ENCODE measurements around the gene PRIMA1.

The PRIMA1 gene

DNA sequence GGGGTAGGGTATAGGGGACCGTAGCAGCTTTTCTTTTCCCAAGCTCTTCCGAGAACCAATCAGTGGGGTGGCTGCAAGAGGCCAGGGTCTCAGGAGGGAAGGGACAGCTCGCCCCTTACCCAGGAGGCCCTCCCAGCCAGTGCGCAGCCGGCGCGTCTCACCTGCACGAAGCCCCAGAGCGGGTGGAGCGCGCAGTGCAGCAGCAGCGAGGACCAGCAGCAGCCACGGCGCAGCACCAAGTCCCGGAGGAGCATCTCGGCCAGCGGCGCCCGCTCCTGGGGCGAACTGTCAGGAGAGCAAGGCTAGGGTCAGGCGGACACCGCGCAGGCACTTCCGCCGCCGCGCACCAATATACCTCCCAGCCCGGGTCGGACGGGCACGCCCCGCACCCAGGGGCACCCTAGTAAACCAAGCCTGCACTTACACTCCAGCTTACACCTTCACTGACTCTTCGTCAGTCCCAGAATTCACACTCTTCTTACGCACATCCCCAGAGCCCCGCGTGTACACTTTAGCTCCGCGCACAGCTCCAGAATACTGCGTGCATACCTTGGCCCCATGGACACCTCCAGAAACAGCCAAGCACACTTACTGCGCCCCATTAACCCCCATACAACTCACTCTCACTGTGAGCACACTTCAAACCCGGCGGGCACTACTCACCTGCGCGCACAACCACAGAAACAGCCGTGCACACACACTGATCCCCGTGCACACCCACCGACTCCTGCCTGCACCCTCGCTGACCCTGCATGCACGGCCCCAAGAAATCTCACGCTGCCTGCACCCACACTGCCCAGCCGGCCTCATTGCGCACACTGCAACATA, 606 bp downstream of the PRIMA1 start:
- H3K36me3 ChIP-seq (ENCODE audit: control insufficient read depth, low read length) = no peaks in the 10 kb centered on the region
- H3K4me3 ChIP-seq (ENCODE audit: low read length) = no peak overlapping the region
- H3K27me3 ChIP-seq (ENCODE audit: control insufficient read depth, low read length) = no peaks in the 10 kb centered on the region
- no peak overlapping the region for H3K4me2 ChIP-seq (ENCODE audit: low read length)
- no peaks in the 10 kb centered on the region for H3F3A ChIP-seq (ENCODE audit: control insufficient read depth, insufficient read depth)
- H3K4me1 ChIP-seq (ENCODE audit: control insufficient read depth, low read length) = no peaks in the 10 kb centered on the region
- H3K79me2 ChIP-seq (ENCODE audit: control insufficient read depth, low read length) = no peaks in the 10 kb centered on the region
- H3K27ac ChIP-seq (ENCODE audit: low read depth, low read length) = no peak overlapping the region
- H3K9me2 ChIP-seq (replicated peaks; ENCODE audit: control insufficient read depth, low read length) = no peaks in the 10 kb centered on the region
- H3K9me3 ChIP-seq (ENCODE audit: control insufficient read depth, insufficient read depth, low read length) = no peaks in the 10 kb centered on the region
- TF ChIP-seq EZH2phosphoT487 (IDR thresholded peaks at IDR 0.05; ENCODE audit: borderline replicate concordance, low read length) (no peak), CTCF (IDR thresholded peaks at IDR 0.05; ENCODE audit: low read depth, low read length, poor library complexity, severe bottlenecking) (no peak)
- H4K20me1 ChIP-seq (ENCODE audit: control insufficient read depth, insufficient read depth, low read depth, low read length) = no peaks in the 10 kb centered on the region

DNA sequence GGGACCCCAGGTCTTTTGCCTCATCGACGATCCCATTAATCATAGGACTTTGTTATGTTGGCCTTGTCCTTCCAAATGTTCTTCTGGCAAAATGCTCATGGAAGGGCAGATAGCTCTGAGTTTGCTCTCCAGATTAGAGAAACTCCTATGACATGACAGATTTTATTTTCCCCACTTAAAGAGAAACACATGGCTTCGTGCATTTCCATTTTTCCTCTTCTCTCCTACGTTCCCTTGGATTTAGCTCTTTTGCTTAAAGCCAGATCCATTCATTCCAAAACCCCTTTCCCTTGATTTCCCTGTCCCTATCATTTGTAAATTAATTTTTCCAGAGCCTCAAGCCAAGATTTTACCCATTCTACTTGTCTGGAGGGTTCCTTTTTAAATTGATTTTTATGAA, 2.9 kb downstream of the PRIMA1 start:
- H3K9me2 ChIP-seq (replicated peaks; ENCODE audit: control insufficient read depth, low read length) = no peaks in the 10 kb centered on the region
- no peak overlapping the region for H3K4me2 ChIP-seq (ENCODE audit: low read length)
- no peak overlapping the region for H3K27ac ChIP-seq (ENCODE audit: low read depth, low read length)
- no peak overlapping the region for H3K4me3 ChIP-seq (ENCODE audit: low read length)
- no peaks in the 10 kb centered on the region for H3K4me1 ChIP-seq (ENCODE audit: control insufficient read depth, low read length)
- H3F3A ChIP-seq (ENCODE audit: control insufficient read depth, insufficient read depth) = no peaks in the 10 kb centered on the region
- TF ChIP-seq EZH2phosphoT487 (IDR thresholded peaks at IDR 0.05; ENCODE audit: borderline replicate concordance, low read length) = no peak
- TF ChIP-seq CTCF (IDR thresholded peaks at IDR 0.05; ENCODE audit: low read depth, low read length, poor library complexity, severe bottlenecking) = no peak
- no peaks in the 10 kb centered on the region for H3K36me3 ChIP-seq (ENCODE audit: control insufficient read depth, low read length)
- no peaks in the 10 kb centered on the region for H3K27me3 ChIP-seq (ENCODE audit: control insufficient read depth, low read length)
- H3K9me3 ChIP-seq (ENCODE audit: control insufficient read depth, insufficient read depth, low read length) = no peaks in the 10 kb centered on the region
- no peaks in the 10 kb centered on the region for H3K79me2 ChIP-seq (ENCODE audit: control insufficient read depth, low read length)
- no peaks in the 10 kb centered on the region for H4K20me1 ChIP-seq (ENCODE audit: control insufficient read depth, insufficient read depth, low read depth, low read length)

DNA sequence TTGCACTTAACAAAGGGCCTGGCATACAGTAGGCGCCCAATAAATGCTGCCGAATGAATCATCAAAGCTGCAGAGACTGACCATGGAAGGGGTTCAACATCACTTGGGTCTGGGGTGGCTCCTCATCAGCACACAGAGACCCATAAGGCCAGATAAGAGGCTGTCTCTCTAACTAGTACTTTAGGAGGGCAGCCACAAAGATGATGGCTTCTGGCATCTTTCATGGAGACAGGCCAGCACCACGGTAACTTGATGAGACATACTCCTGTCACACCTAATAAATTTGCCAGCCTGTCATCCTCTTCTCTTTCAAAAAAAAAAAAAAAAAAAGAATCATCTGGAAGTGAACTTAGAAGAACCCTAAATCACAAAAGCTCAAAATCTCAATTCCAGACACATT, 3.4 kb downstream of the PRIMA1 start:
- no peaks in the 10 kb centered on the region for H3K9me3 ChIP-seq (ENCODE audit: control insufficient read depth, insufficient read depth, low read length)
- H3K4me1 ChIP-seq (ENCODE audit: control insufficient read depth, low read length) = no peaks in the 10 kb centered on the region
- H3K27me3 ChIP-seq (ENCODE audit: control insufficient read depth, low read length) = no peaks in the 10 kb centered on the region
- no peak overlapping the region for H3K27ac ChIP-seq (ENCODE audit: low read depth, low read length)
- no peaks in the 10 kb centered on the region for H3K36me3 ChIP-seq (ENCODE audit: control insufficient read depth, low read length)
- no peak overlapping the region for H3K4me3 ChIP-seq (ENCODE audit: low read length)
- H3K79me2 ChIP-seq (ENCODE audit: control insufficient read depth, low read length) = no peaks in the 10 kb centered on the region
- H3K4me2 ChIP-seq (ENCODE audit: low read length) = no peak overlapping the region
- no peaks in the 10 kb centered on the region for H3F3A ChIP-seq (ENCODE audit: control insufficient read depth, insufficient read depth)
- no peaks in the 10 kb centered on the region for H4K20me1 ChIP-seq (ENCODE audit: control insufficient read depth, insufficient read depth, low read depth, low read length)
- TF ChIP-seq EZH2phosphoT487 (IDR thresholded peaks at IDR 0.05; ENCODE audit: borderline replicate concordance, low read length) (no peak), CTCF (IDR thresholded peaks at IDR 0.05; ENCODE audit: low read depth, low read length, poor library complexity, severe bottlenecking) (no peak)
- H3K9me2 ChIP-seq (replicated peaks; ENCODE audit: control insufficient read depth, low read length) = no peaks in the 10 kb centered on the region
